ACHN (cell line): ENCODE measurements around the gene PYCR2.

ENCODE experiments used
- DNase-seq: peaks from one replicate; pipeline ENCODE4 v3.0.0-alpha.2; 2015
- in situ Hi-C: cut with HindIII; loops from 2 replicates; pipeline ENCODE4 v1.10.0; 2017; ENCODE audit warnings: low sequenced_read_pairs, low pct_ligation_motif_present, low pct_unique_long_range_greater_than_20kb

Gene PYCR2

GRCh38 chr1:225928186-225929175 lies 4.4 kb upstream of the PYCR2 start:
- no peak for DNase-seq
- in situ Hi-C loops = no loop called here

- no peak for DNase-seq
- in situ Hi-C loops = no loop called here
These were observed 2.6 kb upstream of the PYCR2 start for GRCh38 chr1:225926551-225927113.

- in situ Hi-C loops = no loop called here
- DNase-seq = no peak
These were observed 714 bp downstream of the PYCR2 start for GRCh38 chr1:225923381-225923691.

- no peak for DNase-seq
- in situ Hi-C loops = no loop called here
These were observed 2.0 kb downstream of the PYCR2 start for GRCh38 chr1:225921734-225922709.

- no peak for DNase-seq
- in situ Hi-C loops = no loop called here
These were observed 4.1 kb downstream of the PYCR2 start for GRCh38 chr1:225919906-225920305.

- in situ Hi-C loops = no loop called here
- no peak for DNase-seq
These were observed 5.8 kb downstream of the PYCR2 start for GRCh38 chr1:225918280-225918679.

GRCh38 chr1:225917536-225917935 lies 6.5 kb downstream of the PYCR2 start:
- DNase-seq = no peak

GRCh38 chr1:225917101-225917500 lies 6.9 kb downstream of the PYCR2 start:
- in situ Hi-C loops = no loop called here
- DNase-seq = no peak

More at GRCh38 chr1:225917536-225917935, 6.5 kb downstream of the PYCR2 start:
- in situ Hi-C loops = no loop called here

- in situ Hi-C loops = no loop called here
- no peak for DNase-seq
These were observed 8.5 kb downstream of the PYCR2 start for GRCh38 chr1:225915538-225915991.

- in situ Hi-C loops = no loop called here
- no peak for DNase-seq
These were observed 9.1 kb downstream of the PYCR2 start for GRCh38 chr1:225914947-225915346.

- DNase-seq = no peak
- in situ Hi-C loops = no loop called here
These were observed 9.7 kb downstream of the PYCR2 start for GRCh38 chr1:225914391-225914790.

GRCh38 chr1:225911191-225912130 lies 12.6 kb downstream of the PYCR2 start:
- in situ Hi-C loops = no loop called here
- DNase-seq = no peak

GRCh38 chr1:225909477-225909876 lies 14.6 kb downstream of the PYCR2 start:
- in situ Hi-C loops = no loop called here

GRCh38 chr1:225908773-225909172 lies 15.3 kb downstream of the PYCR2 start:
- no peak for DNase-seq
- in situ Hi-C loops = no loop called here

More at GRCh38 chr1:225909477-225909876, 14.6 kb downstream of the PYCR2 start:
- no peak for DNase-seq

GRCh38 chr1:225908013-225908640 lies 15.9 kb downstream of the PYCR2 start:
- in situ Hi-C loops = no loop called here
- no peak for DNase-seq

GRCh38 chr1:225907341-225907740 lies 16.7 kb downstream of the PYCR2 start:
- no peak for DNase-seq
- in situ Hi-C loops = no loop called here

- in situ Hi-C loops = no loop called here
- no peak for DNase-seq
These were observed 17.6 kb downstream of the PYCR2 start for GRCh38 chr1:225906467-225906866.
